Measurements from ENCODE around the gene FUS.
"Not testable (repeated sequence)": the region's sequence is repeated elsewhere in the genome, so short reads cannot be mapped to it uniquely, and the experiment has no call there.

FUS gene

GRCh38 chr16:31149894-31150890, 29.7 kb upstream of the FUS start, which contains the start of gene PRSS36:
TSS of gene PRSS36 (minus strand) at chr16:31150066. CDS start at chr16:31150035, 31 bp downstream.
- no peak for TF ChIP-seq POLR2A (IDR thresholded peaks at IDR 0.05; ENCODE audit: low read depth, low read length)
- DNase-seq (ENCODE audit: insufficient read length, low spot score) (no peak), FAIRE-seq (no peak)

- FAIRE-seq; DNase-seq (ENCODE audit: insufficient read length, low spot score): not testable (repeated sequence)
These were observed 29.0 kb upstream of the FUS start for GRCh38 chr16:31150976-31151375.

GRCh38 chr16:31157136-31157535, 22.8 kb upstream of the FUS start:
- DNase-seq (ENCODE audit: insufficient read length, low spot score) (no peak), FAIRE-seq (no peak)
- no peak for TF ChIP-seq POLR2A (IDR thresholded peaks at IDR 0.05; ENCODE audit: low read depth, low read length)

DNA sequence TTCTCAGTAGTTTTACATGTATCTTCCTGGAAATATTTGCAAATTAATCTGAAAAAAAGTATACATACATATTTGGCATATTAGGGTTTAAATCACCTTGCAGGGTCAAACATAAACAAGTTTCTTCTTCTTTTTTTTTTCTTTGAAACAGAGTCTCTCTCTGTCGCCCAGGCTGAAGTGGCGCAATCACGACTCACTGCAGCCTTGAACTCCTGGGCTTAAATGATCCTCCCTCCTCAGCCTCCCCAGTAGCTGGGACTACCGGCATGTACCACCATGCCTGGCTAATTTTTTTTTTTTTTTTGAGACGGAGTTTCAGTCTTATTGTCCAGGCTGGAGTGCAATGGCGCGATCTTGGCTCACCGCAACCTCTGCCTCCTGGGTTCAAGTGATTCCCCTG, 12.6 kb upstream of the FUS start:
- FAIRE-seq, result no peak
- TF ChIP-seq POLR2A (IDR thresholded peaks at IDR 0.05; ENCODE audit: low read depth, low read length), result no peak
- DNase-seq (ENCODE audit: insufficient read length, low spot score), result no peak

- TF ChIP-seq POLR2A (IDR thresholded peaks at IDR 0.05; ENCODE audit: low read depth, low read length), result no peak
- no peak for DNase-seq (ENCODE audit: insufficient read length, low spot score)
- no peak for FAIRE-seq
These were observed 11.1 kb upstream of the FUS start for GRCh38 chr16:31168848-31169247.

DNA sequence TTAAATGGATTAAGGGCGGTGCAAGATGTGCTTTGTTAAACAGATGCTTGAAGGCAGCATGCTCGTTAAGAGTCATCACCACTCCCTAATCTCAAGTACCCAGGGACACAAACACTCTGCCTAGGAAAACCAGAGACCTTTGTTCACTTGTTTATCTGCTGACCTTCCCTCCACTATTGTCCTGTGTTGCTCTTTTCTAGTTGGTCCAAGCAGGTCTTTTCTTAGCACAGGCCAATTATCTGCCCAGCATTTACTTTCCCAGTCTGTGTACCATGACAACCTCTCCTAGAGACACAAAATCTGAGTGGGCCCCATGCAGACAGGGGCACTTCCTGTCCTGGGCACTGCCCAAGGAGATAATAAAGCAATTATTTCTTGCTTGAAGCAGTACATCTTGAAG, 9.9 kb upstream of the FUS start:
- not testable (repeated sequence) for DNase-seq (ENCODE audit: insufficient read length, low spot score); FAIRE-seq

GRCh38 chr16:31177136-31177535, 2.8 kb upstream of the FUS start:
- no peak for TF ChIP-seq POLR2A (IDR thresholded peaks at IDR 0.05; ENCODE audit: low read depth, low read length)
- DNase-seq (ENCODE audit: insufficient read length, low spot score) (no peak), FAIRE-seq (peak; percentile 92)

DNA sequence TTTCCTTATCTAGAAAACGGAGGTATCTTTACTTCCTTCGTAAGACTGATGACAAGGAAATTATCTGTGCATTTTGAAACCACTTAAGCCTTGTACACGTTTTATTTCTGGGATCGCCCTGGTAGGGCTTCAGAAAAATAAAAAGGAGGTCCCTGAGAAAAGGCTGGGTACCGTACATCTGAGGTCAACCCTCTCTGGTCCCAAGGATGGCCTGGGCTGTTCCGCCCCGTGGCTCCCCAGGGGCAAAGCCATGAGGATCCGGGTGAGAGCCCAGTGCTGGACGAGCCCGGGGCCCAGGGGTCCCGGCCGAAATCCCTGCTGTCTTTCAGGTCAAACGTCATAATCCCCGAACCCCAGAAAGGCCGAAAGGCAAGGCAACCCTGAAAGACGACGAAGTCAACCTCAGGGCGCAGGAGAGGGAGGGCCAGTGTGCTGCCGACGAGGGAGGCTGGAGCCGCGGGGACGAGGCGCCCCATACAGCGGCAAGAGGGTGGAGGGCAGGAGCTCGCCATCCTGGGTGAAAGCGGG, 656 bp upstream of the FUS start:
- peak; percentile 74; the same call in 1 of the 2 replicates for TF ChIP-seq POLR2A (IDR thresholded peaks at IDR 0.05; ENCODE audit: low read depth, low read length)
- FAIRE-seq (no peak), DNase-seq (ENCODE audit: insufficient read length, low spot score) (no peak)

GRCh38 chr16:31181102-31181830, 1.3 kb downstream of the FUS start:
- DNase-seq (ENCODE audit: insufficient read length, low spot score) (no peak), FAIRE-seq (no peak)
- TF ChIP-seq POLR2A (IDR thresholded peaks at IDR 0.05; ENCODE audit: low read depth, low read length), result no peak

DNA sequence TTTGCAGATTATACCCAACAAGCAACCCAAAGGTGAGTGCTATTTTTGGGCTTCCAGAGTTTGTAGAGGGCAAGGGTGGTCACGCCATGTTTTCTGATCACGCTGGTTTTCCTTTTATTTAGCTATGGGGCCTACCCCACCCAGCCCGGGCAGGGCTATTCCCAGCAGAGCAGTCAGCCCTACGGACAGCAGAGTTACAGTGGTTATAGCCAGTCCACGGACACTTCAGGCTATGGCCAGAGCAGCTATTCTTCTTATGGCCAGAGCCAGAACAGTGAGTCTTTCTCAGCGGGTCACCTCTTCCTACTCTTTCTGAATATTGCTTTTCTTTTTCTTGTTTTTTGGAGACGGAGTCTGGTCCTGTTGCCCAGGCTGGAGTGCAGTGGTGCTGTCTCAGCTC, 2.5 kb downstream of the FUS start:
- no peak for TF ChIP-seq POLR2A (IDR thresholded peaks at IDR 0.05; ENCODE audit: low read depth, low read length)
- FAIRE-seq (no peak), DNase-seq (ENCODE audit: insufficient read length, low spot score) (no peak)

DNA sequence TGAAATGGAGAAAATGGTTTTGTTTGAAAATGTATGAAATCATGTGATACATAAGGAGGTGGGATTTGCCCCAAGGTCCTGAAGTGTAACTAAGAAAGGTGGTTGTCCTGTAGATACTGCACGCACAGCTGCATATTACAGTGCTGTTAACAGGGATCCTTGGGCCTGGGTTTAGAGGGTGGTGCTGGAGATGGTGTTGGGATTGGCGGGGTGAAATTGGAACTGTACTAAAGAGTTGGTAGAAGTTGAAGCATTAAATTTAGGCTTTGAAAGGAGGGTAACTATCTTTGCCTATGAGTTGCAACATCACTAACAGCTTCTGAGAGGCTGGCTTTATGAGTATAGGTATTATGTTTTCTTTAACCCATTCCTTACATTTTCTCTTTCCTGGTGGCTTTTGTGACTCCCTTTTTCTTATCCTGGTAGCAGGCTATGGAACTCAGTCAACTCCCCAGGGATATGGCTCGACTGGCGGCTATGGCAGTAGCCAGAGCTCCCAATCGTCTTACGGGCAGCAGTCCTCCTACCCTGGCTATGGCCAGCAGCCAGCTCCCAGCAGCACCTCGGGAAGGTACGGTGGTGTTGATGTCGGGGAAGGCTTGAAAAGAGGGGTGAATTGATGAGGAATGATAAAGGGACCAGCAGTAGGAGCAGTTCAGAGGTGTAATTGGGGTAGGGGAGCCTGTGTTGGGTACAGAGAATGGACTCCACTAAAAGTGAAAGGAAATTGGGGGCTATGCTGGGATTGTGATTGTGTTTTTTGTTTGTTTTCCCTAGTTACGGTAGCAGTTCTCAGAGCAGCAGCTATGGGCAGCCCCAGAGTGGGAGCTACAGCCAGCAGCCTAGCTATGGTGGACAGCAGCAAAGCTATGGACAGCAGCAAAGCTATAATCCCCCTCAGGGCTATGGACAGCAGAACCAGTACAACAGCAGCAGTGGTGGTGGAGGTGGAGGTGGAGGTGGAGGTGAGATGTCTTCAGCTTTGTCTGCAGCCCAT, 3.8 kb downstream of the FUS start:
- no peak for TF ChIP-seq POLR2A (IDR thresholded peaks at IDR 0.05; ENCODE audit: low read depth, low read length)
- FAIRE-seq (no peak), DNase-seq (ENCODE audit: insufficient read length, low spot score) (no peak)

- DNase-seq (ENCODE audit: insufficient read length, low spot score), result no peak
These were observed 4.9 kb downstream of the FUS start for GRCh38 chr16:31184888-31185287.

DNA sequence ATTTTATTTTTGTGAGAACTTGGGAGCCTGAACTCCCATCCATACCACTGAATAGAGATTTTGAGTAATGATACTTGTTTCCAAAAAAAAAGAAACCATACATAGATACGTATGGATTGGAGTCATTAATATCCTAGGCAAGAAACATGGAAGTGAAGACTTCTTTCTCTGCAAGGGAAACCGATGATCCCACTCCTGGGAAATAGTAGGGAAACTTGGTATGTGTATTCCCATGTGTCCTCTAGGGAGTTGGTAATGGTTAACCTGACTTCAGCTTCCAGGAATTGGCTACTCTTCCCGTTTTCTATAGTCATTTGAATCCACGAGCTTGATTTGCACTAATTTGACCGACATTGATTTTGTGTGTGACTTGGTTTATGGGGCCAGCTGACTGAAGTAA, 5.4 kb downstream of the FUS start:
- no peak for TF ChIP-seq POLR2A (IDR thresholded peaks at IDR 0.05; ENCODE audit: low read depth, low read length)

More at GRCh38 chr16:31184888-31185287, 4.9 kb downstream of the FUS start:
- TF ChIP-seq POLR2A (IDR thresholded peaks at IDR 0.05; ENCODE audit: low read depth, low read length), result no peak
- FAIRE-seq, result no peak

More for the DNA sequence above, 5.4 kb downstream of the FUS start:
- DNase-seq (ENCODE audit: insufficient read length, low spot score) (no peak), FAIRE-seq (no peak)

Measured in H54 (cell line).